GM06990 (cell line): ENCODE data around the gene IGF2BP2.

Source experiments
- DNase-seq: peaks from one replicate; pipeline ENCODE4 v3.0.0-alpha.2; 2011; ENCODE audit not compliant: insufficient read length; ENCODE audit errors: extremely low read depth
- H3K27me3 ChIP-seq: replicated peaks from 2 replicates; pipeline ENCODE4 v1.6.0; 2011; ENCODE audit warnings: low read length; ENCODE audit not compliant: control insufficient read depth, insufficient read depth
- H3K36me3 ChIP-seq: 2 replicates; pipeline ENCODE4 v1.5.1; 2011; ENCODE audit warnings: low read length; ENCODE audit not compliant: control insufficient read depth, insufficient read depth
- H3K4me3 ChIP-seq: replicated peaks from 2 replicates; pipeline ENCODE4 v1.5.1; 2011; ENCODE audit warnings: low read depth, mild to moderate bottlenecking, control low read depth, low read length
- CTCF ChIP-seq: IDR thresholded peaks from 2 replicates; pipeline ENCODE4 v1.5.1; 2011; ENCODE audit warnings: low read length, control low read depth, mild to moderate bottlenecking, inconsistent platforms; ENCODE audit not compliant: insufficient read depth, poor library complexity, severe bottlenecking

The IGF2BP2 gene

GRCh38 chr3:185711255-185711870 lies 113.5 kb downstream of the IGF2BP2 start:
- Histone ChIP-seq H3K27me3 (peaks cover 4% of the 10 kb centered on the region; the same call in 1 of the 2 replicates), H3K36me3 (no peaks in the 10 kb centered on the region), H3K4me3 (no peak overlapping the region)
- no peak for DNase-seq
- TF ChIP-seq CTCF = no peak

GRCh38 chr3:185709251-185709955 lies 115.4 kb downstream of the IGF2BP2 start:
- Histone ChIP-seq H3K4me3 (no peak overlapping the region), H3K36me3 (no peaks in the 10 kb centered on the region), H3K27me3 (peaks cover 4% of the 10 kb centered on the region; the same call in 1 of the 2 replicates)
- DNase-seq = no peak
- no peak for TF ChIP-seq CTCF

- no peaks in the 10 kb centered on the region for H3K36me3 ChIP-seq
- TF ChIP-seq CTCF = no peak
- no peak overlapping the region for H3K4me3 ChIP-seq
- peaks cover 5% of the 10 kb centered on the region for H3K27me3 ChIP-seq
- no peak for DNase-seq
Observed at GRCh38 chr3:185708392-185708791, 116.5 kb downstream of the IGF2BP2 start.

GRCh38 chr3:185705498-185705897 lies 119.3 kb downstream of the IGF2BP2 start:
- TF ChIP-seq CTCF = no peak
- H3K27me3 ChIP-seq = peaks cover 2% of the 10 kb centered on the region
- H3K4me3 ChIP-seq = no peak overlapping the region
- H3K36me3 ChIP-seq = no peaks in the 10 kb centered on the region
- no peak for DNase-seq

GRCh38 chr3:185702262-185703225 lies 122.3 kb downstream of the IGF2BP2 start:
- no peaks in the 10 kb centered on the region for H3K36me3 ChIP-seq
- TF ChIP-seq CTCF = no peak
- no peak for DNase-seq
- no peak overlapping the region for H3K4me3 ChIP-seq
- H3K27me3 ChIP-seq = peaks cover 2% of the 10 kb centered on the region
